GM12891 (cell line): ENCODE measurements around the gene FARS2.

Experiments used
- DNase-seq: peaks from one replicate; pipeline ENCODE4 v3.0.0; 2011; ENCODE audit warnings: low spot score; ENCODE audit not compliant: insufficient read length
- FAIRE-seq: peaks from 2 replicates; lab custom pipeline; 2011; peaks lifted over from hg19 to GRCh38; lab: Jason Lieb, UNC
- PAX5 ChIP-seq: IDR thresholded peaks from 2 replicates; pipeline ENCODE4 v1.6.1; 2011; ENCODE audit warnings: low read length, moderate library complexity, mild to moderate bottlenecking; ENCODE audit not compliant: insufficient read depth, severe bottlenecking
- POLR2A ChIP-seq: IDR thresholded peaks from 2 replicates; pipeline ENCODE4 v1.6.1; 2011; ENCODE audit warnings: low read depth, low read length, control low read depth
- POLR2AphosphoS5 ChIP-seq: IDR thresholded peaks from 2 replicates; pipeline ENCODE4 v1.6.1; 2011; ENCODE audit warnings: low read depth, low read length, control low read depth
- POU2F2 ChIP-seq: IDR thresholded peaks from 2 replicates; pipeline ENCODE4 v1.6.1; 2011; ENCODE audit warnings: low read depth, mild to moderate bottlenecking, control low read depth, low read length, moderate library complexity
- SPI1 ChIP-seq: IDR thresholded peaks from 2 replicates; pipeline ENCODE4 v1.6.1; 2011; ENCODE audit warnings: low read depth, low read length, control low read depth
- TAF1 ChIP-seq: IDR thresholded peaks from 2 replicates; pipeline ENCODE4 v1.6.1; 2011; ENCODE audit warnings: low read depth, low read length, control low read depth

The FARS2 gene

DNA sequence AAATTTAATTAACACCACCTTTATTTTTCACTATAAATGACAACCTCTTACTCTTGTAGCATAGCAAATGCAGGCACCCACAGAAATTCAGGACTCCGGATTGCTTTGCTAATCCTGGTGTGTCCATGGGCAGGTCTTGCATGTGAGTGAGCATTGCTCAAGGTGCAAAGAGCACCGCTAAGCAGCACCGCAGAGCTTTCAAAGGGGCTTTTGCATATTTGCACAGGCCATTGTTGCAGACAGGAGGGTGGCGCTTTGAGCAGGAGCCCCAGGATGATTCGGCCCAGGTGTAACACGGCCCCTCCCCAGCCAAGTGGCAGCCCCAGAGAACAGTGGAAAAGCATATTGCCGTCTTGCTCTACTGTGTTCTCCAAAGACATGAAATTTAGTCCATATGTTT is 452.2 kb downstream of the FARS2 start:
- no peak for FAIRE-seq
- no peak for DNase-seq
- no peak for TF ChIP-seq SPI1
- TF ChIP-seq TAF1: no peak
- no peak for TF ChIP-seq POLR2AphosphoS5
- no peak for TF ChIP-seq PAX5
- no peak for TF ChIP-seq POU2F2
- no peak for TF ChIP-seq POLR2A

GRCh38 chr6:5718231-5718947 is 457.1 kb downstream of the FARS2 start:
- DNase-seq: no peak
- FAIRE-seq: peak; percentile 51

GRCh38 chr6:5723841-5724691 is 462.8 kb downstream of the FARS2 start:
- peak; percentile 61 for DNase-seq
- peak; percentile 95 for FAIRE-seq
- TF ChIP-seq POLR2A (peak; percentile 59; the same call in 1 of the 2 replicates), POU2F2 (no peak; the same call in 1 of the 2 replicates), POLR2AphosphoS5 (no peak), TAF1 (peak; percentile 81), SPI1 (peak; percentile 100), PAX5 (peak; percentile 48)

More at GRCh38 chr6:5718231-5718947, 457.1 kb downstream of the FARS2 start:
- no peak for TF ChIP-seq SPI1
- no peak for TF ChIP-seq TAF1
- no peak for TF ChIP-seq POU2F2
- no peak for TF ChIP-seq PAX5
- TF ChIP-seq POLR2A: no peak
- TF ChIP-seq POLR2AphosphoS5: no peak

GRCh38 chr6:5724911-5725310 is 463.6 kb downstream of the FARS2 start:
- FAIRE-seq (peak; percentile 48), DNase-seq (no peak)
- TF ChIP-seq POLR2A (no peak), PAX5 (no peak), POLR2AphosphoS5 (no peak), TAF1 (no peak), POU2F2 (no peak), SPI1 (no peak)

- FAIRE-seq (no peak), DNase-seq (no peak)
- TF ChIP-seq POLR2A (no peak), POLR2AphosphoS5 (no peak), TAF1 (no peak), SPI1 (no peak), PAX5 (no peak), POU2F2 (no peak)
Measured at GRCh38 chr6:5726976-5727718, 465.8 kb downstream of the FARS2 start.

- FAIRE-seq: no peak
- TF ChIP-seq POLR2A (no peak), POLR2AphosphoS5 (no peak), TAF1 (no peak), SPI1 (no peak), POU2F2 (no peak), PAX5 (no peak)
Measured at GRCh38 chr6:5728351-5729079, 467.2 kb downstream of the FARS2 start.

DNA sequence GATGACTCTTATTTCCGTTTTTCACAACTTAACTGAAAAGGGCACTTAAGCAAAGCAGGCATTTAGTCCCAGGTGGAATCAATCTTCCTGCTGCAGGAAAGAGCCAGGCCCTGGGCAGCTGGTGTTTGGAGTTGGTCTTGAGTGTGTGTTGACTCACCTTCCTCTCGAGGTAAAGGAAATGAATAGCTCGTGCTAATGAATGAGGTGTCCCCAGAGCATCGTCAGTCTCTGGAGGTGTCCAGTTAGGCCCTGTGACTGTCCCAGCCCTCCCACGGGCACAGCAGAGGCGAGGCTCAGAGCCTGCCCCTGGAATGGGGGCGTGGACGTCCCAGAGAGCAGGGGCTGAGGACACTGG is 467.7 kb downstream of the FARS2 start:
- no peak for TF ChIP-seq POLR2A
- no peak for TF ChIP-seq POLR2AphosphoS5
- no peak for TF ChIP-seq POU2F2
- TF ChIP-seq SPI1: no peak
- no peak for TF ChIP-seq PAX5
- TF ChIP-seq TAF1: no peak
- no peak for FAIRE-seq

More at GRCh38 chr6:5728351-5729079, 467.2 kb downstream of the FARS2 start:
- no peak for DNase-seq

GRCh38 chr6:5729813-5730517 is 468.7 kb downstream of the FARS2 start:
- DNase-seq (no peak), FAIRE-seq (no peak)
- no peak for TF ChIP-seq POLR2AphosphoS5
- TF ChIP-seq TAF1: no peak
- no peak for TF ChIP-seq POU2F2
- TF ChIP-seq POLR2A: no peak
- no peak for TF ChIP-seq SPI1
- TF ChIP-seq PAX5: no peak

More for the DNA sequence above, 467.7 kb downstream of the FARS2 start:
- DNase-seq: no peak
